ENCODE results near the gene CCL21.

GRCh38 chr9:34719021-34719768 is 9.3 kb upstream of the CCL21 start:
- TF ChIP-seq CTCF (conservative IDR thresholded peaks at IDR 0.05; ENCODE audit: low read depth, low read length): no peak
- no peak for TF ChIP-seq POLR2A (IDR thresholded peaks at IDR 0.05; ENCODE audit: low read depth, low read length)
- TF ChIP-seq RFX5 (IDR thresholded peaks at IDR 0.05; ENCODE audit: low read depth, low read length): no peak
- TF ChIP-seq NFE2L2 (IDR thresholded peaks at IDR 0.05; ENCODE audit: low read depth, low read length): no peak
- TF ChIP-seq SMC3 (IDR thresholded peaks at IDR 0.05; ENCODE audit: low read depth, low read length): no peak
- TF ChIP-seq ELK1 (IDR thresholded peaks at IDR 0.05; ENCODE audit: borderline replicate concordance, low read depth, low read length): no peak
- TF ChIP-seq CEBPB (IDR thresholded peaks at IDR 0.05; ENCODE audit: low read depth, low read length): no peak

Measured in IMR-90 (cell line).